ENCODE data around the gene AK9.
A peak's percentile ranks its signal among the peaks of the same experiment; 100 is the strongest.

AK9 gene

DNA sequence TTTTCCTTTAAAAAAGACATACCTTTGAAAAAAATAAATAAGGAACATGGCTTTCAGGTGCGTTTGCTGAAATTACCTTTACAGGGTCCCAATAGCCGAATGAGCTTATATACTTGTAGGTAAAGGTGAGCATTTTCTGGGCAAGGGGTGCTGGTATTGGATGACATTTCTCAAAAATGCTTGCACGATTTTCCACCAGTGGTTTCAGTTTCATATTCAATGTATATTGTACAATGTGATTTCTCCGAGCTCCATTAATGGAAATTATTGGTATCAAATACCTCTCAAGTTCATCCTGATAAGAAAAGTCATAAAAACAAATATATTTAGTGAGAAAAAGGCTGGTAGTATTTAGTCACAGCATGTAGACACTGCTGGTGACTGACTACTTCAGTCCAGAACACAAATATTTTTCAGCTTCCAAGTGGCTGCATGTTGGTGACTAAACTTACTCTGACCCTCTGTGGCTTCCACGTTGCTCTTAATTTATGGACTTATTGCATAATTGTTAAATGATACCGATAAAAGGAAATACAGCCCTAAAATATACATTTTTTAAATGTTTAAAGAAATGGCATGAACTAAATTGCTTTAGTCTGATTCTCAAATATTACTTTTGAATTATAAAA, 175.1 kb downstream of the AK9 start:
- no peaks in the 10 kb centered on the region for H3K9me3 Mint-ChIP-seq

GRCh38 chr6:109514946-109515345, 176.1 kb downstream of the AK9 start:
- ATAC-seq (replicated peaks; ENCODE audit: extremely low read depth, poor library complexity, severe bottlenecking) (no peak), DNase-seq (ENCODE audit: low spot score in 2 of 2) (no peak)
- no peaks in the 10 kb centered on the region for H3K27me3 Mint-ChIP-seq
- no peaks in the 10 kb centered on the region for H3K9me3 Mint-ChIP-seq
- peak overlapping the region; percentile 5 for H3K27ac Mint-ChIP-seq (ENCODE audit: low read depth)
- H3K4me1 Mint-ChIP-seq: peaks cover 18% of the 10 kb centered on the region
- H3K36me3 Mint-ChIP-seq (ENCODE audit: insufficient read depth): no peaks in the 10 kb centered on the region
- peak overlapping the region; percentile 47 for H3K4me3 Mint-ChIP-seq

More for the DNA sequence above, 175.1 kb downstream of the AK9 start:
- Mint-ChIP-seq H3K4me1 (peaks cover 18% of the 10 kb centered on the region), H3K36me3 (ENCODE audit: insufficient read depth) (no peaks in the 10 kb centered on the region), H3K4me3 (peak overlapping the region; percentile 47), H3K27ac (ENCODE audit: low read depth) (peak overlapping the region; percentile 5), H3K27me3 (no peaks in the 10 kb centered on the region)
- no peak for DNase-seq (ENCODE audit: low spot score in 2 of 2)
- no peak for ATAC-seq (replicated peaks; ENCODE audit: extremely low read depth, poor library complexity, severe bottlenecking)

- DNase-seq (ENCODE audit: low spot score in 2 of 2): no peak
- H3K4me1 Mint-ChIP-seq: peaks cover 18% of the 10 kb centered on the region
- H3K27ac Mint-ChIP-seq (ENCODE audit: low read depth): no peak overlapping the region
- H3K36me3 Mint-ChIP-seq (ENCODE audit: insufficient read depth): peaks cover 1% of the 10 kb centered on the region
- no peak for ATAC-seq (replicated peaks; ENCODE audit: extremely low read depth, poor library complexity, severe bottlenecking)
- H3K27me3 Mint-ChIP-seq: no peaks in the 10 kb centered on the region
- no peak overlapping the region for H3K4me3 Mint-ChIP-seq
- no peaks in the 10 kb centered on the region for H3K9me3 Mint-ChIP-seq
Measured at GRCh38 chr6:109513571-109514071, 177.4 kb downstream of the AK9 start.

DNA sequence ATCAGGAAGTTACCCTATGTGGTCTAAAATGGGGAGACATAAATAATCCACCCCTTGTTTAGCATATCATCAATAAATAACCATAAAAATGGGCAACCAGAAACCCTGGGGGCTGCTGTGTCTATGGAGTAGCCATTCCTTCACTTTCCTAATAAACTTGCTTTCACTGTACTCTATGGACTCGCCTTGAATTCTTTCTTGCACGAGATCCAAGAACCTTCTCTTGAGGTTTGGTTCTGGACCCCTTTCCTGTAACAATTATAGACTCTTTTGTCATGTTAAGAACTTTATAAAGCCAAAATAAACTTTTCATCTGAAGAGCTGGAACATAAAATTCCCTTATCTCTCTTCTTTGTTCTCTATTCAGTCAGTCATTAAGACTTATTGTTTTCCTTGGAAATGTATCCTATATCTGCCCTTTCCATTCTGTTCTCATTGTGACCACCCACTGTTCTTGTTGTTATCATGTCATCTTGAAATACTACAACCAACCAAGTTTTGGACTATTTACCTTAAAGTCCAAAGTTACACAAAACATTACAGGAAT, 178.7 kb downstream of the AK9 start:
- Mint-ChIP-seq H3K36me3 (ENCODE audit: insufficient read depth) (peaks cover 2% of the 10 kb centered on the region), H3K4me3 (no peak overlapping the region), H3K9me3 (no peaks in the 10 kb centered on the region), H3K27me3 (no peaks in the 10 kb centered on the region), H3K4me1 (peaks cover 18% of the 10 kb centered on the region), H3K27ac (ENCODE audit: low read depth) (no peak overlapping the region)
- DNase-seq (ENCODE audit: low spot score in 2 of 2) (no peak), ATAC-seq (replicated peaks; ENCODE audit: extremely low read depth, poor library complexity, severe bottlenecking) (no peak)

GRCh38 chr6:109511832-109512231, 179.2 kb downstream of the AK9 start:
- ATAC-seq (replicated peaks; ENCODE audit: extremely low read depth, poor library complexity, severe bottlenecking) (no peak), DNase-seq (ENCODE audit: low spot score in 2 of 2) (no peak)
- H3K9me3 Mint-ChIP-seq: no peaks in the 10 kb centered on the region
- peaks cover 18% of the 10 kb centered on the region for H3K4me1 Mint-ChIP-seq
- H3K4me3 Mint-ChIP-seq: no peak overlapping the region
- H3K27me3 Mint-ChIP-seq: no peaks in the 10 kb centered on the region
- H3K27ac Mint-ChIP-seq (ENCODE audit: low read depth): no peak overlapping the region
- H3K36me3 Mint-ChIP-seq (ENCODE audit: insufficient read depth): peaks cover 2% of the 10 kb centered on the region

GRCh38 chr6:109510358-109510757, 180.6 kb downstream of the AK9 start:
- Mint-ChIP-seq H3K4me3 (no peak overlapping the region), H3K27me3 (no peaks in the 10 kb centered on the region), H3K9me3 (no peaks in the 10 kb centered on the region), H3K27ac (ENCODE audit: low read depth) (no peak overlapping the region), H3K4me1 (peaks cover 8% of the 10 kb centered on the region), H3K36me3 (ENCODE audit: insufficient read depth) (peaks cover 2% of the 10 kb centered on the region)
- no peak for ATAC-seq (replicated peaks; ENCODE audit: extremely low read depth, poor library complexity, severe bottlenecking)
- DNase-seq (ENCODE audit: low spot score in 2 of 2): no peak

DNA sequence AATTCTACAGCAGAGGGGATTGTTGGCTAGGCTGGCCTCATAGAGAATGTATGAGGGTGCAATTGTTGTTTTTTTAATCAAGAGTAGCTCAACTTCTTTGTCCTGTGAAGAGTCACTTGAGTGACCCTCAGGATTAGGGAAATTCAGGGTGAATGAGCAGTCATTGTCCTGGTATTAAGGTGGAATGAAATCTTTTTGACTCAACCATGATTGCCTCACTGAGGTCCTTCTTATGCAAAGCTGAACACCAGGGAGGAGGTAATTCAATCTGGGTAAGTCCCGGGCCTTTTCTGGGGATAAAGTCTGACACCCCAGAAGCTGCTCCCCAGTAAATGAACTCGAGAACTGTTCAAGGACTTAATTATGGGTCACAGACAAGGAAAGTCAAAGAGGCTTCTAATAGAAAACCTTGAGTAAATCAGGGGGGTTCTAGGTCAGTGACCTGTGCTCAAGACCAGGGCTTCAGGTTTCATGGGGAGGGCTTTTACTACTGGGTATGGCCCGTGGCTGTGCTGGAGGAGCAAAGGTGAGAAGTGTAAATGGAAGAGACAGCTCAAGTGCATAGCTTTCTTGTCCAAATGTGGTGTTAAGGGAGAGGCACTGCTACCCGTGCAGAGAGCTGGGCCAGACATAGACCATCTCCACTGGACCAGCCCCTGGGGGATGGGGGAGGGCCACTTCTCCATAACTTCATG, 182.7 kb downstream of the AK9 start:
- Mint-ChIP-seq H3K4me1 (no peaks in the 10 kb centered on the region), H3K4me3 (no peak overlapping the region), H3K9me3 (no peaks in the 10 kb centered on the region), H3K36me3 (ENCODE audit: insufficient read depth) (peaks cover 2% of the 10 kb centered on the region), H3K27ac (ENCODE audit: low read depth) (no peak overlapping the region), H3K27me3 (no peaks in the 10 kb centered on the region)
- no peak for DNase-seq (ENCODE audit: low spot score in 2 of 2)
- ATAC-seq (replicated peaks; ENCODE audit: extremely low read depth, poor library complexity, severe bottlenecking): no peak

GRCh38 chr6:109507490-109508072, 183.4 kb downstream of the AK9 start:
- Mint-ChIP-seq H3K27ac (ENCODE audit: low read depth) (no peak overlapping the region), H3K27me3 (peaks cover under 1% of the 10 kb centered on the region), H3K4me3 (no peak overlapping the region), H3K36me3 (ENCODE audit: insufficient read depth) (peaks cover 2% of the 10 kb centered on the region), H3K4me1 (no peaks in the 10 kb centered on the region), H3K9me3 (no peaks in the 10 kb centered on the region)
- no peak for ATAC-seq (replicated peaks; ENCODE audit: extremely low read depth, poor library complexity, severe bottlenecking)
- no peak for DNase-seq (ENCODE audit: low spot score in 2 of 2)

DNA sequence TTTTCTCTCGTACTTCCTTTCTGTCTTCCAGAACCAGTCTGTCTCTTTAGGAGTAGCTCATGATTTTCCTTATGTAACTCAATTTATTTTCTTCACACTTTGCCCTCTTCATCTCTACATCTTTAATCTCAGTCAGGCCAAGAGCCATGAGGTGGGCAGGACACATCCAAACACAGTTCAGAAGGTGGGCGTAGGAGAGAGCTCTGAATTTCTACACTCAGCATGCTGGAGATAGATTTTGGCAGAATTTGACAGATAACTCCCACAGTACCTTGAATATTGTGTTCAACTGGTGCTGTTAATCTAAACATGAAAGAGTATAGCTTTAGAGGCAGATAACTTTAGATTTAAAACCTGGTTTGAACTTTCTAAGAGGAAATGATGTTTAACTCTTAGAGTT, 184.2 kb downstream of the AK9 start:
- Mint-ChIP-seq H3K27me3 (peaks cover 8% of the 10 kb centered on the region), H3K36me3 (ENCODE audit: insufficient read depth) (peaks cover 2% of the 10 kb centered on the region), H3K4me3 (no peak overlapping the region), H3K9me3 (no peaks in the 10 kb centered on the region), H3K27ac (ENCODE audit: low read depth) (no peak overlapping the region), H3K4me1 (no peaks in the 10 kb centered on the region)
- ATAC-seq (replicated peaks; ENCODE audit: extremely low read depth, poor library complexity, severe bottlenecking): no peak
- DNase-seq (ENCODE audit: low spot score in 2 of 2): no peak

DNA sequence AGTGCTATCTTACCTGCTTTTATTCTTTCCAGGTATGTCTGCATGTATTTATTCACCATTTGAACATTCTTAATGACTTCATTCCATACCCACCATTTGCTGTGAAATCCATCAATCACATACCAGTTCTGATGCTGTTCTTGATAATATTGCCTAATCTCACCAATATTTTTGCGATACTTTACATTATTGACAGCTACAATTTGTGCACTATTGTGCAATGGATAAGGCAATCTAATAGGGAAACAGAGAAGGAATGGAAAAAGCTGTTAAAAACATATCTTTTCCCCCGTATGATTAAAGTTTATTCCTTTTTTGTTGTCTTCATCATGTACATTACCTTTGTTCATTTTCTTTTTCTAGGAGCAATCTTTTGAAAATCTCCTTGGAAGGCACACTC, 184.7 kb downstream of the AK9 start:
- Mint-ChIP-seq H3K9me3 (no peaks in the 10 kb centered on the region), H3K27ac (ENCODE audit: low read depth) (no peak overlapping the region)

GRCh38 chr6:109503327-109504224, 187.4 kb downstream of the AK9 start:
- Mint-ChIP-seq H3K27me3 (peaks cover 12% of the 10 kb centered on the region), H3K4me3 (no peak overlapping the region), H3K36me3 (ENCODE audit: insufficient read depth) (no peaks in the 10 kb centered on the region), H3K9me3 (no peaks in the 10 kb centered on the region), H3K27ac (ENCODE audit: low read depth) (no peak overlapping the region), H3K4me1 (no peaks in the 10 kb centered on the region)
- ATAC-seq (replicated peaks; ENCODE audit: extremely low read depth, poor library complexity, severe bottlenecking): no peak
- no peak for DNase-seq (ENCODE audit: low spot score in 2 of 2)

More for the DNA sequence above, 184.7 kb downstream of the AK9 start:
- Mint-ChIP-seq H3K27me3 (peaks cover 12% of the 10 kb centered on the region), H3K4me3 (no peak overlapping the region), H3K4me1 (no peaks in the 10 kb centered on the region), H3K36me3 (ENCODE audit: insufficient read depth) (peaks cover 2% of the 10 kb centered on the region)
- DNase-seq (ENCODE audit: low spot score in 2 of 2) (no peak), ATAC-seq (replicated peaks; ENCODE audit: extremely low read depth, poor library complexity, severe bottlenecking) (no peak)

DNA sequence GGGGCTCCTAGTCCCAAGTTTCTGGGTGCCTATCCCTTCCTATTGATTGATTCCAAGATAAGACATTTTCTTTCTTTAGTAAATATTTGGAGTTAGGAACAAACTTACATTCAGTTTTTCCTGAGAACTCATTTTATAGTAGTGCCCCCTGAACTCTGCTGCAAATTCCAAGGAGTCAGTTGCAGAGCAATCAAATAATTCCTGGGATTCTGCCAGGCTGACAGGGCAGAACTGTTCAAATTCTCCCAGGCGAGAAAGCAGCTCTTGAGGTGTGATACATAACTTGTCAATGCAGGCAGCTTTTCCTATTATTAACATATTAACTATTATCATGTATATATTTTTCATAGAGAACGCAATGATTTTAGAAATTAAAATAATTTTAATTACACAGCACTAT, 192.1 kb downstream of the AK9 start:
- H3K4me3 Mint-ChIP-seq: no peak overlapping the region
- no peak overlapping the region for H3K27ac Mint-ChIP-seq (ENCODE audit: low read depth)
- peaks cover 1% of the 10 kb centered on the region for H3K36me3 Mint-ChIP-seq (ENCODE audit: insufficient read depth)
- DNase-seq (ENCODE audit: low spot score in 2 of 2) (no peak), ATAC-seq (replicated peaks; ENCODE audit: extremely low read depth, poor library complexity, severe bottlenecking) (no peak)
- no peaks in the 10 kb centered on the region for H3K9me3 Mint-ChIP-seq
- H3K4me1 Mint-ChIP-seq: no peaks in the 10 kb centered on the region
- peaks cover 12% of the 10 kb centered on the region for H3K27me3 Mint-ChIP-seq
